HepG2 (cell line): ENCODE measurements around the gene BABAM1. TPM values are rescaled to one million over a fixed set of nuclear protein-coding genes. Genes with fewer than 3 reads are reported as not detected.

ENCODE experiments used
- HNRNPLL ChIP-seq: fragments of 200-400 bp; formaldehyde crosslinking; IDR thresholded peaks from 2 replicates; pipeline ENCODE4 v1.6.1; 2017; ENCODE audit warnings: mild to moderate bottlenecking, low read depth, low read length; ENCODE audit not compliant: poor library complexity, severe bottlenecking
- IRF9 ChIP-seq: sonication (generic); formaldehyde crosslinking; IDR thresholded peaks from 2 replicates; pipeline ENCODE4 v1.8.0; 2022; ENCODE audit warnings: missing genetic modification reagents, mild to moderate bottlenecking, borderline replicate concordance
- SP1 ChIP-seq, 2 experiments: fragments of 450-650 bp in 1 of 2; sonication (generic) in 1 of 2; formaldehyde crosslinking in 1 of 2; IDR thresholded peaks; 2 replicates each; pipeline versions ENCODE4 v1.4.0 to v1.6.1; 2016 to 2020; ENCODE audit warnings: missing genetic modification reagents in 1 of 2
- ZBTB40 ChIP-seq, 2 experiments: fragments of 450-650 bp in 1 of 2; sonication (generic) in 1 of 2; formaldehyde crosslinking in 1 of 2; IDR thresholded peaks; 2 replicates each; pipeline versions ENCODE4 v1.6.1 to v1.8.0; 2016 to 2022; ENCODE audit warnings: antibody characterized with exemption in 1 of 2, mild to moderate bottlenecking in 1 of 2, missing genetic modification reagents in 1 of 2
- ZC3H4 ChIP-seq: sonication (generic); formaldehyde crosslinking; IDR thresholded peaks from 2 replicates; pipeline ENCODE4 v1.4.0; 2020; ENCODE audit warnings: missing genetic modification reagents, borderline replicate concordance
- ZHX1 ChIP-seq: sonication (generic); formaldehyde crosslinking; IDR thresholded peaks from 2 replicates; pipeline ENCODE4 v1.8.1; 2022; ENCODE audit warnings: low read depth, mild to moderate bottlenecking, missing genetic modification reagents
- ZKSCAN8 ChIP-seq: IDR thresholded peaks from 2 replicates; pipeline ENCODE4 v1.6.1; 2016; ENCODE audit warnings: borderline replicate concordance, missing genetic modification reagents, missing compliant biosample characterization
- polyA plus RNA-seq, 8 experiments: library from polyadenylated mRNA; depleted of rRNA in 3 of 8; stranded (reverse) in 7 of 8; unstranded in 1 of 8; fragments of >200 nt; fragmentation: Illumina TruSeq in 4 of 8; extraction: Trizol in 4 of 8; gene quantifications; 2 replicates each; pipeline versions ENCODE4 v1.2.1 to v1.2.3, GENCODE V29; 2011 to 2016; ENCODE audit warnings: low read depth in 4 of 8, missing spikeins in 1 of 8, mixed read lengths in 1 of 8; ENCODE audit not compliant: insufficient read depth in 1 of 8
- total RNA-seq, 5 experiments: library from RNA; depleted of rRNA; stranded (reverse); fragments of >200 nt; fragmentation: Illumina TruSeq; extraction: Trizol; gene quantifications; 2 replicates each; pipeline ENCODE4 v1.2.3, GENCODE V29; 2016; ENCODE audit warnings: low read depth in 1 of 5

The BABAM1 gene
- total and polyA plus RNA-seq, 2 of the 13 experiments (the other 11 are each of a cell fraction or from before 2014, with no cell fraction given) = 70.0 to 82.0 TPM

GRCh38 chr19:17266975-17267788 lies at the start of gene BABAM1 (continued):
- TF ChIP-seq IRF9 (CRISPR knock-in tag) (no peak), ZKSCAN8 (CRISPR knock-in tag) (no peak), HNRNPLL (no peak), ZC3H4 (CRISPR knock-in tag) (no peak), SP1 (IDR thresholded peaks at IDR 0.05) (no peak), SP1 (CRISPR knock-in tag; IDR thresholded peaks at IDR 0.05) (peak; percentile 49), ZHX1 (no peak), ZBTB40 (IDR thresholded peaks at IDR 0.05) (peak; percentile 46; the same call in 1 of the 2 replicates), ZBTB40 (CRISPR knock-in tag; IDR thresholded peaks at IDR 0.05) (no peak)
